CD14-positive monocyte (primary cell): ENCODE results near the gene QSOX2. TPM values are rescaled to one million over a fixed set of nuclear protein-coding genes. Genes with fewer than 3 reads are reported as not detected.

Experiments used
- DNase-seq, 3 donors: peaks; one replicate each; pipeline ENCODE4 v3.0.0-alpha.2; 2011 to 2022
- H2AFZ ChIP-seq: 2 replicates; pipeline ENCODE4 v1.6.0; 2012; ENCODE audit warnings: mild to moderate bottlenecking, low read depth, low read length, inconsistent platforms; ENCODE audit not compliant: insufficient read depth, poor library complexity, severe bottlenecking
- H3K27ac ChIP-seq, 2 donors: 1 replicate in 1 of 2; 2 replicates in 1 of 2; pipeline ENCODE4 v1.5.1; 2012 to 2013; ENCODE audit warnings: low read length in 2 of 2, control low read depth in 1 of 2, inconsistent platforms in 1 of 2, low read depth in 1 of 2, mild to moderate bottlenecking in 1 of 2
- H3K27me3 ChIP-seq, 2 donors: one replicate each; pipeline versions ENCODE4 v1.6.0 to v1.6.1; 2011 to 2013; ENCODE audit warnings: low read length in 2 of 2; ENCODE audit not compliant: control insufficient read depth in 2 of 2, insufficient read depth in 2 of 2
- H3K36me3 ChIP-seq, 2 donors: replicated peaks in 1 of 2; 1 replicate in 1 of 2; 2 replicates in 1 of 2; pipeline versions ENCODE4 v1.5.1 to v1.6.1; 2012 to 2013; ENCODE audit warnings: low read length in 2 of 2, control low read depth in 1 of 2, inconsistent platforms in 1 of 2, mild to moderate bottlenecking in 1 of 2; ENCODE audit not compliant: insufficient read depth in 2 of 2, control insufficient read depth in 1 of 2
- H3K4me1 ChIP-seq, 2 donors: 1 replicate in 1 of 2; 2 replicates in 1 of 2; pipeline versions ENCODE4 v1.5.1 to v1.6.1; 2012 to 2013; ENCODE audit warnings: low read length in 2 of 2, control low read depth in 1 of 2, inconsistent platforms in 1 of 2, mild to moderate bottlenecking in 1 of 2, moderate library complexity in 1 of 2; ENCODE audit not compliant: insufficient read depth in 2 of 2, control insufficient read depth in 1 of 2
- H3K4me2 ChIP-seq: replicated peaks from 2 replicates; pipeline ENCODE3; 2012; ENCODE audit warnings: low read length, moderate library complexity, mild to moderate bottlenecking; ENCODE audit not compliant: poor library complexity, severe bottlenecking; ENCODE audit errors: extremely low read depth
- H3K4me3 ChIP-seq, 3 experiments: fragments of 200-600 bp in 1 of 3; sonication (generic) in 1 of 3; replicated peaks in 1 of 3; 1 replicate in 2 of 3; 2 replicates in 1 of 3; pipeline ENCODE4 v1.5.1; 2011 to 2013; ENCODE audit warnings: low read length in 3 of 3, mild to moderate bottlenecking in 3 of 3, control low read depth in 2 of 3, low read depth in 2 of 3, inconsistent platforms in 1 of 3, moderate library complexity in 1 of 3
- H3K79me2 ChIP-seq: 2 replicates; pipeline ENCODE4 v1.6.0; 2012; ENCODE audit warnings: mild to moderate bottlenecking, control low read depth, inconsistent platforms, low read length, moderate library complexity; ENCODE audit not compliant: insufficient read depth
- H3K9ac ChIP-seq: 2 replicates; pipeline ENCODE4 v1.6.0; 2017; ENCODE audit warnings: low read length, mild to moderate bottlenecking; ENCODE audit not compliant: insufficient read depth, poor library complexity, severe bottlenecking
- H3K9me3 ChIP-seq, 2 donors: replicated peaks in 1 of 2; 1 replicate in 1 of 2; 2 replicates in 1 of 2; pipeline versions ENCODE4 v1.5.1 to v1.6.1; 2012 to 2013; ENCODE audit warnings: low read length in 2 of 2, control low read depth in 1 of 2; ENCODE audit not compliant: control insufficient read depth in 1 of 2, insufficient read depth in 1 of 2
- H4K20me1 ChIP-seq: 2 replicates; pipeline ENCODE4 v1.6.0; 2012; ENCODE audit warnings: mild to moderate bottlenecking, low read length, control low read depth, moderate library complexity; ENCODE audit not compliant: insufficient read depth
- H3K27ac Mint-ChIP-seq, 7 donors: one replicate each; pipeline ENCODE4 v1.8.0; 2020; ENCODE audit warnings: mild to moderate bottlenecking in 7 of 7, mixed read lengths in 7 of 7, moderate library complexity in 6 of 7, inconsistent platforms in 2 of 7
- H3K27me3 Mint-ChIP-seq, 3 donors: one replicate each; pipeline ENCODE4 v1.8.0; 2021 to 2022; ENCODE audit warnings: low read depth in 3 of 3, mild to moderate bottlenecking in 3 of 3, mixed read lengths in 3 of 3, moderate library complexity in 3 of 3, inconsistent platforms in 1 of 3
- H3K36me3 Mint-ChIP-seq, 2 donors: one replicate each; pipeline ENCODE4 v1.8.0; 2020; ENCODE audit warnings: mixed read lengths in 2 of 2, inconsistent platforms in 1 of 2, mild to moderate bottlenecking in 1 of 2
- H3K4me1 Mint-ChIP-seq: one replicate; pipeline ENCODE4 v1.8.0; 2020; ENCODE audit warnings: mild to moderate bottlenecking, mixed read lengths
- H3K4me3 Mint-ChIP-seq, 2 donors: one replicate each; pipeline ENCODE4 v1.8.0; 2020; ENCODE audit warnings: mild to moderate bottlenecking in 2 of 2, mixed read lengths in 2 of 2, moderate library complexity in 1 of 2
- H3K9me3 Mint-ChIP-seq, 7 donors: one replicate each; pipeline ENCODE4 v1.8.0; 2020 to 2022; ENCODE audit warnings: mixed read lengths in 7 of 7, mild to moderate bottlenecking in 6 of 7, moderate library complexity in 6 of 7, inconsistent platforms in 2 of 7
- CTCF ChIP-seq: fragments of 200-600 bp; IDR thresholded peaks from one replicate; pipeline ENCODE4 v1.8.0; 2022; ENCODE audit warnings: antibody characterized with exemption, mild to moderate bottlenecking
- WGBS: methylation state at CpG from one replicate; pipeline ENCODE4 v1.1.5; 2013; ENCODE audit warnings: missing lambda C conversion rate; ENCODE audit not compliant: insufficient coverage; 5-methylcytosine and 5-hydroxymethylcytosine counted together
- intact Hi-C, 2 donors: fragments of 100-400 bp; cut with micrococcal nuclease; formaldehyde crosslinking; loops; one replicate each; pipeline versions ENCODE4 v1.15.0 to v1.15.1; 2023
- polyA plus RNA-seq, 3 donors: library from polyadenylated mRNA; depleted of rRNA in 1 of 3; unstranded in 2 of 3; stranded (reverse) in 1 of 3; fragments of 300-500 nt in 2 of 3; fragments of >200 nt in 1 of 3; fragmentation: Illumina TruSeq in 2 of 3; gene quantifications; 1 replicate in 2 of 3; 2 replicates in 1 of 3; pipeline ENCODE4 v1.2.3, GENCODE V29; 2012 to 2021

The QSOX2 gene
- polyA plus RNA-seq, 3 donors, result 0.03 to 8.4 (median 0.17) TPM

- peaks cover 0 to 6% of the 10 kb centered on the region in 2 donors for H3K36me3 Mint-ChIP-seq
- intact Hi-C loops, result no loop called here
- Histone ChIP-seq H3K79me2 (no peaks in the 10 kb centered on the region), H3K27ac (no peak overlapping the region), H2AFZ (no peak overlapping the region), H4K20me1 (no peaks in the 10 kb centered on the region), H3K4me3 (no peak overlapping the region), H3K4me1 (no peaks in the 10 kb centered on the region), H3K27me3 (peaks cover 47 to 82% of the 10 kb centered on the region in 2 donors), H3K9ac (no peak overlapping the region), H3K4me2 (no peak overlapping the region), H3K36me3 (no peaks in the 10 kb centered on the region), H3K9me3 (peaks cover 0 to 38% of the 10 kb centered on the region in 2 donors)
- H3K27me3 Mint-ChIP-seq, result peaks cover 68 to 96% (median 73%) of the 10 kb centered on the region in 3 donors
- no peaks in the 10 kb centered on the region for H3K4me1 Mint-ChIP-seq
- H3K4me3 Mint-ChIP-seq, result peak overlapping the region in 1 of 2 donors; percentile 74
- no peak for TF ChIP-seq CTCF
- peaks cover 0 to 8% (median 2%) of the 10 kb centered on the region in 7 donors for H3K9me3 Mint-ChIP-seq
- no peak overlapping the region for H3K27ac Mint-ChIP-seq
- no peak for DNase-seq
- 50% methylated on average over 10 of the region's 13 CpGs for WGBS
Observed at GRCh38 chr9:136201174-136201573, 44.4 kb downstream of the QSOX2 start.

GRCh38 chr9:136200424-136200823, 45.2 kb downstream of the QSOX2 start:
- H3K27ac Mint-ChIP-seq, result no peak overlapping the region
- H3K9me3 Mint-ChIP-seq, result peaks cover 0 to 10% (median 2%) of the 10 kb centered on the region in 7 donors
- H3K4me3 Mint-ChIP-seq, result peak overlapping the region in 1 of 2 donors; percentile 74

More at GRCh38 chr9:136200424-136200823, 45.2 kb downstream of the QSOX2 start:
- no peaks in the 10 kb centered on the region for H3K79me2 ChIP-seq
- intact Hi-C loops, result no loop called here
- peaks cover 50 to 85% of the 10 kb centered on the region in 2 donors for H3K27me3 ChIP-seq
- H3K4me1 ChIP-seq, result no peaks in the 10 kb centered on the region
- H3K27me3 Mint-ChIP-seq, result peaks cover 75 to 96% (median 80%) of the 10 kb centered on the region in 3 donors
- WGBS, result 45% methylated on average over 17 of the region's 19 CpGs
- H3K9me3 ChIP-seq, result peaks cover 0 to 42% of the 10 kb centered on the region in 2 donors
- no peak overlapping the region for H3K4me3 ChIP-seq
- no peak for TF ChIP-seq CTCF
- DNase-seq, result no peak
- H3K36me3 Mint-ChIP-seq, result peaks cover 0 to 3% of the 10 kb centered on the region in 2 donors
- no peak overlapping the region for H3K9ac ChIP-seq
- H2AFZ ChIP-seq, result no peak overlapping the region
- H3K4me1 Mint-ChIP-seq, result no peaks in the 10 kb centered on the region
- no peaks in the 10 kb centered on the region for H4K20me1 ChIP-seq
- H3K27ac ChIP-seq, result no peak overlapping the region
- H3K4me2 ChIP-seq, result no peak overlapping the region
- no peaks in the 10 kb centered on the region for H3K36me3 ChIP-seq
